NOMO-1 treated with DMSO at 0.1 percent for 48 hours (cell line): ENCODE results near the gene CCDC190.
"Not testable (repeated sequence)": the region's sequence is repeated elsewhere in the genome, so short reads cannot be mapped to it uniquely, and the experiment has no call there.

ENCODE experiments used
- DNase-seq: peaks from one replicate; lab custom pipeline; 2025; ENCODE audit not compliant: unreplicated experiment; lab: John Stamatoyannopoulos, UW

CCDC190 gene

GRCh38 chr1:162861101-162861500 is at the start of gene CCDC190:
CCDC190 (minus strand) TSS chr1:162861175; CDS start chr1:162859646, 1,529 bp downstream.
- no peak for DNase-seq

- no peak for DNase-seq
These were observed 49.2 kb upstream of the CCDC190 start for GRCh38 chr1:162910161-162910560.

GRCh38 chr1:162908780-162909179 is 47.8 kb upstream of the CCDC190 start:
- DNase-seq: no peak

- no peak for DNase-seq
These were observed 47.3 kb upstream of the CCDC190 start for GRCh38 chr1:162908236-162908635.

- no peak for DNase-seq
These were observed 45.5 kb upstream of the CCDC190 start for GRCh38 chr1:162906485-162906884.

GRCh38 chr1:162905174-162906158 is 44.5 kb upstream of the CCDC190 start:
- no peak for DNase-seq

- no peak for DNase-seq
These were observed 43.6 kb upstream of the CCDC190 start for GRCh38 chr1:162904579-162904978.

- no peak for DNase-seq
These were observed 43.0 kb upstream of the CCDC190 start for GRCh38 chr1:162904023-162904422.

- DNase-seq: no peak
These were observed 42.3 kb upstream of the CCDC190 start for GRCh38 chr1:162903246-162903645.

GRCh38 chr1:162902416-162902815 is 41.4 kb upstream of the CCDC190 start:
- peak; percentile 30 for DNase-seq

GRCh38 chr1:162901243-162901642 is 40.3 kb upstream of the CCDC190 start:
- no peak for DNase-seq

GRCh38 chr1:162899422-162900146 is 38.6 kb upstream of the CCDC190 start:
- no peak for DNase-seq

GRCh38 chr1:162893612-162893908 is 32.6 kb upstream of the CCDC190 start:
- DNase-seq: no peak

- peak; percentile 86 for DNase-seq
These were observed 32.1 kb upstream of the CCDC190 start for GRCh38 chr1:162892906-162893611.

GRCh38 chr1:162889989-162890388 is 29.0 kb upstream of the CCDC190 start:
- no peak for DNase-seq

- DNase-seq: no peak
These were observed 25.7 kb upstream of the CCDC190 start for GRCh38 chr1:162886705-162887104.

GRCh38 chr1:162885265-162885664 is 24.3 kb upstream of the CCDC190 start:
- DNase-seq: no peak

- no peak for DNase-seq
These were observed 23.9 kb upstream of the CCDC190 start for GRCh38 chr1:162884831-162885230.

GRCh38 chr1:162882248-162882674 is 21.3 kb upstream of the CCDC190 start:
- DNase-seq: no peak

GRCh38 chr1:162881590-162881989 is 20.6 kb upstream of the CCDC190 start:
- DNase-seq: no peak

- DNase-seq: not testable (repeated sequence)
These were observed 19.6 kb upstream of the CCDC190 start for GRCh38 chr1:162880617-162881016.
